Activated CD8-positive, alpha-beta T cell treated with anti-CD3 and anti-CD28 coated beads for 36 hours (primary cell): Measurements from ENCODE around the gene OTOP3. TPM values are rescaled to one million over a fixed set of nuclear protein-coding genes. Genes with fewer than 3 reads are reported as not detected.

Source experiments
- ATAC-seq: fragments of 200-7000 bp; cut with Tn5 transposase; one replicate; pipeline ENCODE4 v1.10.0; 2021; ENCODE audit warnings: mild to moderate bottlenecking, moderate library complexity
- CTCF ChIA-PET: fragments of 350-600 bp; sonication (Branson Sonifier 250); formaldehyde crosslinking; loops from one replicate; lab custom pipeline; 2021; ENCODE audit warnings: antibody characterized with exemption; lab: Charles Lee
- POLR2A ChIA-PET: fragments of 350-600 bp; sonication (Branson Sonifier 250); formaldehyde crosslinking; loops from one replicate; lab custom pipeline; 2021; ENCODE audit warnings: antibody characterized with exemption; lab: Charles Lee
- DNase-seq: peaks from one replicate; pipeline ENCODE4 v3.0.0-alpha.2; 2020
- H3K27ac Mint-ChIP-seq: one replicate; pipeline ENCODE4 v1.8.0; 2021; ENCODE audit warnings: mild to moderate bottlenecking, mixed read lengths
- H3K27me3 Mint-ChIP-seq: one replicate; pipeline ENCODE4 v1.8.0; 2021; ENCODE audit warnings: mixed read lengths
- H3K36me3 Mint-ChIP-seq: one replicate; pipeline ENCODE4 v1.8.0; 2021; ENCODE audit warnings: low read depth, mixed read lengths
- H3K4me1 Mint-ChIP-seq: one replicate; pipeline ENCODE4 v1.8.0; 2021; ENCODE audit warnings: low read depth, mixed read lengths
- H3K4me3 Mint-ChIP-seq: one replicate; pipeline ENCODE4 v1.8.0; 2021; ENCODE audit warnings: mild to moderate bottlenecking, moderate library complexity, mixed read lengths
- H3K9me3 Mint-ChIP-seq: one replicate; pipeline ENCODE4 v1.8.0; 2021; ENCODE audit warnings: mixed read lengths
- CTCF ChIP-seq: fragments of 200-600 bp; IDR thresholded peaks from one replicate; pipeline ENCODE4 v1.8.0; 2022; ENCODE audit warnings: antibody characterized with exemption, mild to moderate bottlenecking
- intact Hi-C: fragments of 100-400 bp; cut with micrococcal nuclease; formaldehyde crosslinking; loops from one replicate; pipeline ENCODE4 v1.10.0; 2022
- total RNA-seq, 2 experiments: library from RNA; stranded (reverse); gene quantifications; one replicate each; pipeline ENCODE4 v1.2.3, GENCODE V29; 2021

OTOP3 gene
- total RNA-seq, 2 experiments from 2014 or later: not detected

- TF ChIP-seq CTCF: no peak
- Mint-ChIP-seq H3K27me3 (peaks cover 23% of the 10 kb centered on the region), H3K36me3 (no peaks in the 10 kb centered on the region), H3K4me3 (no peak overlapping the region), H3K9me3 (no peaks in the 10 kb centered on the region), H3K27ac (no peak overlapping the region), H3K4me1 (peaks cover 5% of the 10 kb centered on the region)
- DNase-seq: no peak
- ATAC-seq: no peak
- POLR2A ChIA-PET: no interaction called here
- intact Hi-C loops: no loop called here
- CTCF ChIA-PET: interaction anchor here (0.7 to 9.3 kb wide), 5 partner anchors 39 to 148 kb away, joined by 3 to 73 read pairs (median 3); no protein-coding TSS in a partner anchor
These were observed 16.8 kb upstream of the OTOP3 start for GRCh38 chr17:74918906-74919305.

GRCh38 chr17:74919440-74920305, 16.0 kb upstream of the OTOP3 start:
- Mint-ChIP-seq H3K4me1 (peaks cover 9% of the 10 kb centered on the region), H3K36me3 (no peaks in the 10 kb centered on the region), H3K27ac (no peak overlapping the region), H3K4me3 (no peak overlapping the region), H3K27me3 (peaks cover 28% of the 10 kb centered on the region), H3K9me3 (no peaks in the 10 kb centered on the region)
- ATAC-seq (no peak), DNase-seq (peak; percentile 32)
- intact Hi-C loops: loop anchor here (5.0 kb wide), 1 partner anchor 38 kb away; no protein-coding TSS in a partner anchor
- ChIA-PET CTCF (interaction anchor here (0.6 to 9.3 kb wide), 6 partner anchors 38 to 327 kb away, joined by 3 to 73 read pairs (median 4); no protein-coding TSS in a partner anchor), POLR2A (no interaction called here)
- TF ChIP-seq CTCF: no peak

- DNase-seq (no peak), ATAC-seq (no peak)
- Mint-ChIP-seq H3K27ac (no peak overlapping the region), H3K36me3 (no peaks in the 10 kb centered on the region), H3K4me1 (peaks cover 10% of the 10 kb centered on the region), H3K27me3 (peaks cover 34% of the 10 kb centered on the region), H3K4me3 (no peak overlapping the region), H3K9me3 (no peaks in the 10 kb centered on the region)
- ChIA-PET CTCF (interaction anchor here (2.7 to 9.3 kb wide), 2 partner anchors 38 to 41 kb away, joined by 13 to 73 read pairs; no protein-coding TSS in a partner anchor), POLR2A (no interaction called here)
- intact Hi-C loops: loop anchor here (5.0 kb wide), 1 partner anchor 37 kb away; no protein-coding TSS in a partner anchor
- TF ChIP-seq CTCF: no peak
These were observed 15.4 kb upstream of the OTOP3 start for GRCh38 chr17:74920306-74920620.

GRCh38 chr17:74920642-74921025, 15.1 kb upstream of the OTOP3 start:
- H3K4me1 Mint-ChIP-seq: peaks cover 10% of the 10 kb centered on the region
- H3K27me3 Mint-ChIP-seq: peaks cover 37% of the 10 kb centered on the region
- intact Hi-C loops: loop anchor here (5.0 kb wide), 1 partner anchor 37 kb away; no protein-coding TSS in a partner anchor
- ChIA-PET POLR2A (no interaction called here), CTCF (interaction anchor here (2.7 to 9.3 kb wide), 3 partner anchors 37 to 41 kb away, joined by 13 to 73 read pairs (median 50); no protein-coding TSS in a partner anchor)
- TF ChIP-seq CTCF: no peak
- H3K36me3 Mint-ChIP-seq: no peaks in the 10 kb centered on the region
- H3K27ac Mint-ChIP-seq: no peak overlapping the region
- H3K4me3 Mint-ChIP-seq: no peak overlapping the region
- no peak for ATAC-seq
- no peak for DNase-seq
- no peaks in the 10 kb centered on the region for H3K9me3 Mint-ChIP-seq
